ENCODE data around the gene SIGLEC7.

Gene SIGLEC7

DNA sequence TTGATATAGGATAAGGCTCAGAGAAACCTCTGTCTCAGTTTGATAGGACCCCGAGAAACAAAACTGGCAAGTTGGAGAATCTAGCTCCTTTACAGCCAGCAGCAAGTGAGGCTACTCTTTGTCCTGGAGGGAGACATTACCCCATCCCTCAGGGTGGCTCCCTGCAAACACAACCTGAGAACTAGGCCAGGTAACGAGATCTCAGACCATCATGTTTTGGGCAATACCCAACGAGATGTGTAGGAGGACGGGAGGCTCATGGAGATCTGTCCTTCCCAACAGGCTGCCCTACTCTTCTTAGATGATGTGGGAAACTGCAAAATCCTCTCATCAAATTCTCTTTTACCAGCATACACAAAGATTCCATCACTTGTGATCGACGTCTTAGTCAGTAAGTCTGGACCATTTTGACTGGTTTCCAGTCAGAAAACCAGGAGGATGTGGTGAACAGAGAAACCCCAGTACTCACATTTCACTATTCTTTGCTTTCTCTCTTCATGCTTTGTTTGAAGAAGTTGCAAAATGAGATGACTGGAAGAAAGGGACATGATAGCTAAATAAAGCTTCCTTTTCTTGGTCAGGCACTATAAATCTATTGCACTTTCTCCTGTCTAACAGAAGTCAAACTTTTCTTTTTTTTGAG, 27.9 kb upstream of the SIGLEC7 start:
- no peak for DNase-seq
- Histone ChIP-seq H4K20me1 (ENCODE audit: insufficient read depth, low read length) (no peaks in the 10 kb centered on the region), H3K4me2 (ENCODE audit: low read depth, low read length) (no peak overlapping the region), H2AFZ (ENCODE audit: low read length) (no peak overlapping the region), H3K27ac (ENCODE audit: low read length) (no peak overlapping the region), H3K9me3 (replicated peaks; ENCODE audit: insufficient read depth, low read length) (no peaks in the 10 kb centered on the region), H3K27me3 (replicated peaks; ENCODE audit: insufficient read depth, low read length) (peaks cover 67% of the 10 kb centered on the region), H3K36me3 (replicated peaks; ENCODE audit: insufficient read depth, low read length) (no peaks in the 10 kb centered on the region), H3F3A (ENCODE audit: insufficient read depth, low read length) (no peaks in the 10 kb centered on the region), H3K4me1 (ENCODE audit: low read length) (no peaks in the 10 kb centered on the region), H3K9me2 (replicated peaks; ENCODE audit: insufficient read depth, low read length) (no peaks in the 10 kb centered on the region), H3K9ac (ENCODE audit: low read length) (no peak overlapping the region), H3K79me2 (ENCODE audit: low read length) (no peaks in the 10 kb centered on the region), H3K4me3 (ENCODE audit: low read length) (no peak overlapping the region)
- TF ChIP-seq EZH2 (optimal IDR thresholded peaks at IDR 0.05; ENCODE audit: low read depth, low read length) (no peak), EZH2phosphoT487 (IDR thresholded peaks at IDR 0.05; ENCODE audit: low read length) (no peak)
- TF ChIP-seq, protein P1, sequence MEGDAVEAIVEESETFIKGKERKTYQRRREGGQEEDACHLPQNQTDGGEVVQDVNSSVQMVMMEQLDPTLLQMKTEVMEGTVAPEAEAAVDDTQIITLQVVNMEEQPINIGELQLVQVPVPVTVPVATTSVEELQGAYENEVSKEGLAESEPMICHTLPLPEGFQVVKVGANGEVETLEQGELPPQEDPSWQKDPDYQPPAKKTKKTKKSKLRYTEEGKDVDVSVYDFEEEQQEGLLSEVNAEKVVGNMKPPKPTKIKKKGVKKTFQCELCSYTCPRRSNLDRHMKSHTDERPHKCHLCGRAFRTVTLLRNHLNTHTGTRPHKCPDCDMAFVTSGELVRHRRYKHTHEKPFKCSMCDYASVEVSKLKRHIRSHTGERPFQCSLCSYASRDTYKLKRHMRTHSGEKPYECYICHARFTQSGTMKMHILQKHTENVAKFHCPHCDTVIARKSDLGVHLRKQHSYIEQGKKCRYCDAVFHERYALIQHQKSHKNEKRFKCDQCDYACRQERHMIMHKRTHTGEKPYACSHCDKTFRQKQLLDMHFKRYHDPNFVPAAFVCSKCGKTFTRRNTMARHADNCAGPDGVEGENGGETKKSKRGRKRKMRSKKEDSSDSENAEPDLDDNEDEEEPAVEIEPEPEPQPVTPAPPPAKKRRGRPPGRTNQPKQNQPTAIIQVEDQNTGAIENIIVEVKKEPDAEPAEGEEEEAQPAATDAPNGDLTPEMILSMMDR (IDR thresholded peaks at IDR 0.05; ENCODE audit: low read length), result no peak

- Histone ChIP-seq H4K20me1 (ENCODE audit: insufficient read depth, low read length) (no peaks in the 10 kb centered on the region), H3K9ac (ENCODE audit: low read length) (no peak overlapping the region), H3K9me3 (replicated peaks; ENCODE audit: insufficient read depth, low read length) (no peaks in the 10 kb centered on the region), H3K36me3 (replicated peaks; ENCODE audit: insufficient read depth, low read length) (no peaks in the 10 kb centered on the region), H3K4me3 (ENCODE audit: low read length) (no peak overlapping the region), H3K4me1 (ENCODE audit: low read length) (no peaks in the 10 kb centered on the region), H3K79me2 (ENCODE audit: low read length) (no peaks in the 10 kb centered on the region), H3K4me2 (ENCODE audit: low read depth, low read length) (no peak overlapping the region), H3K27me3 (replicated peaks; ENCODE audit: insufficient read depth, low read length) (peaks cover 68% of the 10 kb centered on the region), H2AFZ (ENCODE audit: low read length) (no peak overlapping the region), H3K27ac (ENCODE audit: low read length) (no peak overlapping the region), H3K9me2 (replicated peaks; ENCODE audit: insufficient read depth, low read length) (no peaks in the 10 kb centered on the region), H3F3A (ENCODE audit: insufficient read depth, low read length) (no peaks in the 10 kb centered on the region)
- TF ChIP-seq, protein P1 (IDR thresholded peaks at IDR 0.05; ENCODE audit: low read length), result no peak
- TF ChIP-seq EZH2phosphoT487 (IDR thresholded peaks at IDR 0.05; ENCODE audit: low read length), result no peak
- no peak for TF ChIP-seq EZH2 (optimal IDR thresholded peaks at IDR 0.05; ENCODE audit: low read depth, low read length)
- no peak for DNase-seq
These were observed 25.3 kb upstream of the SIGLEC7 start for GRCh38 chr19:51116736-51117286.

GRCh38 chr19:51119101-51119500, 23.0 kb upstream of the SIGLEC7 start:
- Histone ChIP-seq H4K20me1 (ENCODE audit: insufficient read depth, low read length) (no peaks in the 10 kb centered on the region), H3K4me2 (ENCODE audit: low read depth, low read length) (no peak overlapping the region), H3K4me1 (ENCODE audit: low read length) (no peaks in the 10 kb centered on the region), H3F3A (ENCODE audit: insufficient read depth, low read length) (no peaks in the 10 kb centered on the region), H3K27ac (ENCODE audit: low read length) (no peak overlapping the region), H3K27me3 (replicated peaks; ENCODE audit: insufficient read depth, low read length) (peaks cover 65% of the 10 kb centered on the region), H3K9ac (ENCODE audit: low read length) (no peak overlapping the region), H3K9me2 (replicated peaks; ENCODE audit: insufficient read depth, low read length) (no peaks in the 10 kb centered on the region), H2AFZ (ENCODE audit: low read length) (no peak overlapping the region), H3K79me2 (ENCODE audit: low read length) (no peaks in the 10 kb centered on the region), H3K36me3 (replicated peaks; ENCODE audit: insufficient read depth, low read length) (no peaks in the 10 kb centered on the region), H3K4me3 (ENCODE audit: low read length) (no peak overlapping the region), H3K9me3 (replicated peaks; ENCODE audit: insufficient read depth, low read length) (no peaks in the 10 kb centered on the region)
- TF ChIP-seq, protein P1 (IDR thresholded peaks at IDR 0.05; ENCODE audit: low read length), result no peak
- no peak for TF ChIP-seq EZH2phosphoT487 (IDR thresholded peaks at IDR 0.05; ENCODE audit: low read length)
- TF ChIP-seq EZH2 (optimal IDR thresholded peaks at IDR 0.05; ENCODE audit: low read depth, low read length), result no peak
- no peak for DNase-seq
